ENCODE data around the gene LRG1.

GRCh38 chr19:4587527-4587926 lies 47.7 kb upstream of the LRG1 start:
- TF ChIP-seq, protein P1, sequence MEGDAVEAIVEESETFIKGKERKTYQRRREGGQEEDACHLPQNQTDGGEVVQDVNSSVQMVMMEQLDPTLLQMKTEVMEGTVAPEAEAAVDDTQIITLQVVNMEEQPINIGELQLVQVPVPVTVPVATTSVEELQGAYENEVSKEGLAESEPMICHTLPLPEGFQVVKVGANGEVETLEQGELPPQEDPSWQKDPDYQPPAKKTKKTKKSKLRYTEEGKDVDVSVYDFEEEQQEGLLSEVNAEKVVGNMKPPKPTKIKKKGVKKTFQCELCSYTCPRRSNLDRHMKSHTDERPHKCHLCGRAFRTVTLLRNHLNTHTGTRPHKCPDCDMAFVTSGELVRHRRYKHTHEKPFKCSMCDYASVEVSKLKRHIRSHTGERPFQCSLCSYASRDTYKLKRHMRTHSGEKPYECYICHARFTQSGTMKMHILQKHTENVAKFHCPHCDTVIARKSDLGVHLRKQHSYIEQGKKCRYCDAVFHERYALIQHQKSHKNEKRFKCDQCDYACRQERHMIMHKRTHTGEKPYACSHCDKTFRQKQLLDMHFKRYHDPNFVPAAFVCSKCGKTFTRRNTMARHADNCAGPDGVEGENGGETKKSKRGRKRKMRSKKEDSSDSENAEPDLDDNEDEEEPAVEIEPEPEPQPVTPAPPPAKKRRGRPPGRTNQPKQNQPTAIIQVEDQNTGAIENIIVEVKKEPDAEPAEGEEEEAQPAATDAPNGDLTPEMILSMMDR (conservative IDR thresholded peaks at IDR 0.05; ENCODE audit: low read depth, low read length), result no peak
- no peak for TF ChIP-seq EZH2 (IDR thresholded peaks at IDR 0.05; ENCODE audit: borderline replicate concordance, low read depth, low read length, poor library complexity, severe bottlenecking)

Data from A673 (cell line).